Measurements from ENCODE around the gene RABAC1.
A peak's percentile ranks its signal among the peaks of the same experiment; 100 is the strongest.
"Not testable (repeated sequence)": the region's sequence is repeated elsewhere in the genome, so short reads cannot be mapped to it uniquely, and the experiment has no call there.

The RABAC1 gene, protein sequence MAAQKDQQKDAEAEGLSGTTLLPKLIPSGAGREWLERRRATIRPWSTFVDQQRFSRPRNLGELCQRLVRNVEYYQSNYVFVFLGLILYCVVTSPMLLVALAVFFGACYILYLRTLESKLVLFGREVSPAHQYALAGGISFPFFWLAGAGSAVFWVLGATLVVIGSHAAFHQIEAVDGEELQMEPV

GRCh38 chr19:41959056-41960053 is at the start of gene RABAC1:
Gene RABAC1, minus strand, starts transcription at chr19:41959321. Its CDS starts 29 bp downstream, at chr19:41959292.
- peak; percentile 94 for DNase-seq

- DNase-seq: no peak
Observed at GRCh38 chr19:42006569-42006968, 47.4 kb upstream of the RABAC1 start.

- DNase-seq: no peak
Observed at GRCh38 chr19:42005504-42005903, 46.4 kb upstream of the RABAC1 start.

- DNase-seq: no peak
Observed at GRCh38 chr19:42003506-42004294, 44.6 kb upstream of the RABAC1 start.

- no peak for DNase-seq
Observed at GRCh38 chr19:41999878-42000208, 40.7 kb upstream of the RABAC1 start.

DNA sequence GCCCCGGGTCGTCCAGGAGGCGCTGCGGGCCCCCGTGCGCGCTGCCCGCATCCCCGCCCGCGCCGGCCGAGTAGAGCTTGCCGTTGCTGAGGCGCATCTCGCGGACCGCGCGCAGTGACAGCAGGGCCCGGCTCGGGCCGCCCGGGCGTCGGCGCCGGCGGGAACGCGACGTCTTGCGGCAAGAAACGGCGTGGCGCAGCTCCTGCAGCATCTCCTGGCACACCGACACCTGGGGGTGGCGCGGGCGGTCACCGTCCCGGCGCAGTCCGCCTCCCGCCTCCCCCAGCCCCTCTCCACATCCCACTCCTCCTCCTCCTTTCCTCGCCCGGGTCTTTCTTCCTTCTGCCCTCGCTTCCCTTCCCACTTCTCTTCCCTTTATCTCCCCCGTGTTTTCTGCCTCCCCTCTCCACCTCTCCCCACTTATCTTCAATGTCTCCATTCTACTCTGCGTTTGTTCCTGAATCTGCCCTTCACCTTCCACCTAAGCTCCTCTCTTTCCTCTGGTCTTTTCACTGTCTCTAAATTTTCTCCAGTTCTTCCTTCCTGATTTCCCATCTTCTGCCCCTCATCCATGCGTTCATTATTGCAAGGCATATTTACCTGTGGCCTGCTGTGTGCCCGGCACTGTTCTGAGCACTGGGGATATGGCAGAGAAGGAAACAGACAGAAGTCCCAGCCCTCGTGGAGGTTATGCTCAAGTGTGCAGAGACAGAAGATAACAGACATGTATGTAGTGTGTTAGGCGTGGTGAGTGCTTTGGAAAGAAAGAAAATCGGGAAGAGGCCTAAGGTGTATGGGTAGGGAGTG is 40.2 kb upstream of the RABAC1 start:
- peak; percentile 22 for DNase-seq

GRCh38 chr19:41998246-41999020 is 39.3 kb upstream of the RABAC1 start:
- peak; percentile 56 for DNase-seq

GRCh38 chr19:41997851-41998229 is 38.7 kb upstream of the RABAC1 start:
- no peak for DNase-seq

DNA sequence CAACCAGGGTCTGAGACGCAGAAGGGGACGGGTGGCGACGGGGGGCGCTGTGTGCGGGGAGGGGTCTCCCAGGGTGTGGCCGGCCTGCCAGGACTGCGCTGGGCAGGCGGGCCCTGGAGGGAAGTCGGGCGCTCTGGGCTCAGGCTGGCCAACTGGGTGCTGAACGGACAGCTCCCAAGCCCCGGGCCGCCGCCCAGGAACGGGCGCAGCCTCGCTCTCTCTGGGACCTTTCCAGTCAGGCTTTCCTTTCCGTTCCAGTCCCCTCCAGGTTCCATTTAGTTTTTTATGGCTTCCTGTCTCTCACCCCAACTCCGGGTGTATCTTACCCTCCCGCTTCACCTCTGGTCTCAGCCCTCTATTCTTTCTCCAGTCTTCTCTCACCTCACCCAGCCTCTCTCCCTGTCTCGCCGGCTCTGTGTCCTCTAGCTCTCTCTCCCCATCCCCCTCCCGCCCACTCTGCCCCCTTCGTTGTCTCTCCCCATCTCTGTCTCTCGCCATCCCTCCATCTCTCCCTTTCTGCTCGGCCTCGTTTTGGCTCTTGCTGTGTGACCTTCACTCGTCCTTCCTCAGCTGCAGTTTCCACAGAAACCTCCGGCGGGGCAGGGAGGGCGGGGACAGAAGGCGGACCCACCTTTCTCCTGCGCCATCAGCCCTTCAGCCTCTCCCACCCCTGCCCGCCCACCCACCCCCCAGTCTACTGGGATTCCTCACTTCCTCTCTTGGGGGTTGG is 38.2 kb upstream of the RABAC1 start:
- peak; percentile 30 for DNase-seq

DNA sequence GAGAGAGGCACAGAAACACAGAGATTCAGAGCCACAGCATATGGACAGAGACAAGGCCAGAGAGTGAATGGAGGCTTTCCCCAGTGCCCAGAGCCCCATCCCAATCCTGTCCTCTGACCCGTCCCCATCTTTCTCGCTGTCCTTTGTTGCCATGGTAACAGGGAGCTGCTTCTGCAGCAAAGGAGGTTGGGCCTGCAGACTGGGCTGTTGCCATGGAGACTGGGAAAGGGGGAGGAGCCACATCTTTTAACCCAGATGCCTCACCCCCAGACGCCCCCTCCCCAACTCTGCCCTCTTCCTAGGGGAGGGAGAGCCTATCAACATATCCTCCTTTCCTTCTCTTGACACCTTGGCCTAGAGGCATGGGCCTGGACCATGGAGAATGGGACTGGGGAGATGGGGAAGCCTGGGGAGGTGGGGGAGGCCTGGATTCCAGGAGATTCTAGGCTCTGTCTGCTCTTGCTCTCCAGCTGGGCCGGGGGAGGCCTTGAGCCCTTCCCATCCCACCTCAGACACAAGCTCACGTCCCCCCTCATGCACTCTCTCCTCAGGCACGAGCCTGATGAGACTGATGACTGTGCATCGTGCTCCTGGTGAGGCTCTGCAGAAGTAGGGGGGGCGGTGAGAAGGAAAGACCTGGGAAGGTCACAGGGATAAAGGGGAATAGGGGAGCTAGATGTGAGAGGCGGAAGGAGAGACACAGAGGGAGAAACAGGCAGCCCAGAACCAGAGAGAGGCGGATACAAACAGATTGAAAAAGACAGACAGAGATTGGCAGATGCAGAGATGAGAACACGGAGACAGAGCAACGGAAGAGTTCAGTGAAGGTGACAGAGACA is 37.1 kb upstream of the RABAC1 start:
- DNase-seq: peak; percentile 15

GRCh38 chr19:41994994-41995958 is 36.2 kb upstream of the RABAC1 start:
- no peak for DNase-seq

- DNase-seq: no peak
Observed at GRCh38 chr19:41994521-41994971, 35.4 kb upstream of the RABAC1 start.

- DNase-seq: peak; percentile 70
Observed at GRCh38 chr19:41993612-41994483, 34.7 kb upstream of the RABAC1 start, which contains the start of gene ATP1A3. Gene ATP1A3, minus strand, starts transcription at chr19:41994230. Its CDS starts 154 bp downstream, at chr19:41994076.

GRCh38 chr19:41991925-41992569 is 32.9 kb upstream of the RABAC1 start:
- DNase-seq: not testable (repeated sequence)

DNA sequence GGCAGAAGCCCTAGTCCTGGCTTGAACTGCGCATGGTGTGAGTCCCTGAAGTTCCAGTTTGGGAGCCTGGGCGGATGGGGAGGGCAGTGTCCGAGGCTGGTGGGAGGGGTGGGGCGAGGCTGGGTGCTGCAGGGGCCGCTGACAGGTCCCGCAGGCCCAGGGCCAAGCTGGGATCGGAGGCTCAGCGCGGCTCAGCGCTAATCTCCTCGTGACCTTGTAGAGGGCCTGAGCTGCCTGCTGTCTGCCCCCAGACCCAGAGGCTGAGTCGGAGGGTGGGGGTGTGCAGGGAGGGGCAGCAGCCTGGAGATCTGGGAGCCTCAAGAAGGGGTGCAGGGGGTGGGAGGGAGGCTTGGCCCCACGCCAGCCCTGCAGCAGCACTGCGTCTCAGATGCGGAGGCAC is 31.9 kb upstream of the RABAC1 start:
- no peak for DNase-seq

DNA sequence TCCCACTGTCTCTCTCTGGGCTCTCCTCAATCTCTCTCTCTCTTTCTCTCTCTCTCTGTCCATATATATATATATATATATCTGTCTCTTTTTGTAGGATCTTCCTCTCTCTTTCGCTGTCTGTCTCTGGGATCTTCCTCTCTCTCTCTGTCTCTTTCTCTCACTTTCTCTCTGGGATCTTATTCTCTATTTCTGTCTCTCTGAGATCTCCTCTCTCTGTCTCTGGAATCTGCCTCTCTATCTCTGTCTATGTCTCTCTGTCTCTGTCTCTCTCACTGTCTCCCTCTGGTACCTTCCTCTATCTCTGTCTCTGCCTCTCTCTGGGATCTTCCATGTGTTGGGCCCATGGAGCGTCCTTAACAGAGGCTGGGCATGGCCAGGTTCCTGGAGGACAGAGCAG is 31.5 kb upstream of the RABAC1 start:
- no peak for DNase-seq

GRCh38 chr19:41990028-41990427 is 30.9 kb upstream of the RABAC1 start:
- DNase-seq: no peak

Data from activated CD4-positive, alpha-beta T cell treated with anti-CD3 and anti-CD28 coated beads, Interleukin-10, Interleukin-2, amounts not matched to agents 100 ng/mL and 50 ng/mL, durations not matched to agents 16 hours and 8 hours (primary cell).